PC-3 (cell line): ENCODE results near the gene CDX2. TPM values are rescaled to one million over a fixed set of nuclear protein-coding genes. Genes with fewer than 3 reads are reported as not detected.

Source experiments
- ATAC-seq: fragments of 200-7000 bp; cut with Tn5 transposase; 2 replicates; pipeline ENCODE4 v1.9.1; 2020; ENCODE audit warnings: mild to moderate bottlenecking, moderate library complexity
- BruUV-seq: library from RNA; stranded (reverse); fragments of 400-500 nt; replicated peaks from 2 replicates; lab custom pipeline; 2021; lab: Mats Ljungman, UMichigan
- CTCF ChIA-PET: fragments of 300-600 bp; sonication (Branson Sonifier 250); formaldehyde crosslinking; loops from one replicate; lab custom pipeline; 2022; ENCODE audit warnings: antibody characterized with exemption; lab: Charles Lee
- POLR2A ChIA-PET: fragments of 300-600 bp; sonication (Branson Sonifier 250); formaldehyde crosslinking; loops from one replicate; lab custom pipeline; 2022; ENCODE audit warnings: antibody characterized with exemption; ENCODE audit not compliant: unreplicated experiment; lab: Charles Lee
- DNase-seq: peaks from one replicate; pipeline ENCODE4 v3.0.0-alpha.2; 2015
- H2AFZ ChIP-seq: fragments of 300-600 bp; sonication (generic); 2 replicates; pipeline ENCODE4 v1.6.0; 2016; ENCODE audit warnings: antibody characterized with exemption, low read length
- H3F3A ChIP-seq: fragments of 300-600 bp; sonication (generic); one replicate; pipeline ENCODE4 v1.6.0; 2017; ENCODE audit warnings: antibody characterized with exemption, low read length, control low read depth, mild to moderate bottlenecking; ENCODE audit not compliant: unreplicated experiment
- H3K27ac ChIP-seq: fragments of 300-600 bp; sonication (generic); 2 replicates; pipeline ENCODE4 v1.5.1; 2016; ENCODE audit warnings: mild to moderate bottlenecking, low read length
- H3K27me3 ChIP-seq: fragments of 300-600 bp; sonication (generic); 2 replicates; pipeline ENCODE4 v1.6.1; 2016; ENCODE audit warnings: low read length, mixed read lengths
- H3K36me3 ChIP-seq: fragments of 300-600 bp; sonication (generic); 2 replicates; pipeline ENCODE4 v1.6.1; 2016; ENCODE audit warnings: low read depth, mixed run types, low read length, mixed read lengths
- H3K4me1 ChIP-seq: fragments of 300-600 bp; sonication (generic); 2 replicates; pipeline ENCODE4 v1.5.1; 2016; ENCODE audit warnings: low read length; ENCODE audit not compliant: insufficient read depth
- H3K4me2 ChIP-seq: fragments of 300-600 bp; sonication (generic); 2 replicates; pipeline ENCODE4 v1.6.0; 2016; ENCODE audit warnings: low read length
- H3K4me3 ChIP-seq: fragments of 300-600 bp; sonication (generic); 2 replicates; pipeline ENCODE4 v1.5.1; 2016; ENCODE audit warnings: mild to moderate bottlenecking, low read length, mixed read lengths
- H3K79me2 ChIP-seq: fragments of 300-600 bp; sonication (generic); 2 replicates; pipeline ENCODE4 v1.6.1; 2017; ENCODE audit warnings: low read length, mixed read lengths
- H3K9ac ChIP-seq: fragments of 300-600 bp; sonication (generic); 2 replicates; pipeline ENCODE4 v1.6.0; 2016; ENCODE audit warnings: mild to moderate bottlenecking, low read length
- H3K9me2 ChIP-seq: fragments of 300-600 bp; sonication (generic); replicated peaks from 2 replicates; pipeline ENCODE4 v1.6.1; 2016; ENCODE audit warnings: mixed run types, low read length, mixed read lengths
- H3K9me3 ChIP-seq: fragments of 300-600 bp; sonication (generic); 2 replicates; pipeline ENCODE4 v1.6.1; 2016; ENCODE audit warnings: low read length, mixed read lengths
- H4K20me1 ChIP-seq: fragments of 300-600 bp; sonication (generic); 2 replicates; pipeline ENCODE4 v1.6.1; 2016; ENCODE audit warnings: low read length, mixed read lengths
- CTCF ChIP-seq: fragments of 300-600 bp; sonication (generic); conservative IDR thresholded peaks from 2 replicates; pipeline ENCODE4 v1.5.1; 2017; ENCODE audit warnings: antibody characterized with exemption, low read depth, mild to moderate bottlenecking, low read length
- EZH2 ChIP-seq: fragments of 300-600 bp; sonication (generic); IDR thresholded peaks from one replicate; pipeline ENCODE4 v1.6.1; 2017; ENCODE audit warnings: antibody characterized with exemption, mild to moderate bottlenecking, low read length; ENCODE audit not compliant: unreplicated experiment
- EZH2phosphoT487 ChIP-seq: fragments of 300-600 bp; sonication (generic); IDR thresholded peaks from 2 replicates; pipeline ENCODE4 v1.6.1; 2018; ENCODE audit warnings: mild to moderate bottlenecking, antibody characterized with exemption, low read length, borderline replicate concordance
- intact Hi-C: fragments of 100-400 bp; cut with micrococcal nuclease; formaldehyde crosslinking; loops from 2 replicates; pipeline ENCODE4 v1.9.0; 2023
- total RNA-seq: library from RNA; depleted of rRNA; stranded (reverse); fragments of >200 nt; gene quantifications from 2 replicates; pipeline ENCODE4 v1.2.3, GENCODE V29; 2014

Gene CDX2
- total RNA-seq, 1 experiment from 2014 or later = 0.62 TPM

GRCh38 chr13:27922883-27923612 is 46.1 kb downstream of the CDX2 start:
- H4K20me1 ChIP-seq = no peaks in the 10 kb centered on the region
- H3K4me2 ChIP-seq = no peak overlapping the region
- no peak overlapping the region for H3K9ac ChIP-seq
- H2AFZ ChIP-seq = no peak overlapping the region
- peaks cover 33% of the 10 kb centered on the region for H3K27me3 ChIP-seq
- intact Hi-C loops = no loop called here
- no peak for TF ChIP-seq EZH2phosphoT487
- TF ChIP-seq EZH2 = no peak
- TF ChIP-seq CTCF = no peak
- H3K4me3 ChIP-seq = no peak overlapping the region
- no peaks in the 10 kb centered on the region for H3F3A ChIP-seq
- no peaks in the 10 kb centered on the region for H3K9me3 ChIP-seq
- no peaks in the 10 kb centered on the region for H3K4me1 ChIP-seq
- no peaks in the 10 kb centered on the region for H3K36me3 ChIP-seq
- H3K27ac ChIP-seq = no peak overlapping the region
- ATAC-seq (no peak), DNase-seq (no peak)
- no peaks in the 10 kb centered on the region for H3K9me2 ChIP-seq
- H3K79me2 ChIP-seq = no peaks in the 10 kb centered on the region
- POLR2A ChIA-PET = no interaction called here
- CTCF ChIA-PET = no interaction called here
- BruUV-seq = no TSS peak

- DNase-seq = no peak
- TF ChIP-seq CTCF = no peak
- no peak for TF ChIP-seq EZH2
- no peak for TF ChIP-seq EZH2phosphoT487
- H3K9me3 ChIP-seq = no peaks in the 10 kb centered on the region
- H3K27me3 ChIP-seq = peaks cover 25% of the 10 kb centered on the region
- intact Hi-C loops = no loop called here
- CTCF ChIA-PET = no interaction called here
- H3K79me2 ChIP-seq = no peaks in the 10 kb centered on the region
- no peaks in the 10 kb centered on the region for H3K36me3 ChIP-seq
- POLR2A ChIA-PET = no interaction called here
- no peak overlapping the region for H3K27ac ChIP-seq
- H3K4me1 ChIP-seq = no peaks in the 10 kb centered on the region
- no TSS peak for BruUV-seq
- H3F3A ChIP-seq = no peaks in the 10 kb centered on the region
- no peak overlapping the region for H3K9ac ChIP-seq
- no peak overlapping the region for H2AFZ ChIP-seq
- H4K20me1 ChIP-seq = no peaks in the 10 kb centered on the region
- H3K4me3 ChIP-seq = no peak overlapping the region
- no peaks in the 10 kb centered on the region for H3K9me2 ChIP-seq
- no peak for ATAC-seq
- no peak overlapping the region for H3K4me2 ChIP-seq
These were observed 46.9 kb downstream of the CDX2 start for GRCh38 chr13:27921961-27922882.
